HepG2 (cell line): Measurements from ENCODE around the gene ENO3. TPM values are rescaled to one million over a fixed set of nuclear protein-coding genes. Genes with fewer than 3 reads are reported as not detected.

Experiments used
- ATAC-seq: fragments of 200-7000 bp; cut with Tn5 transposase; 3 replicates; pipeline ENCODE4 v1.9.1; 2020; ENCODE audit warnings: mild to moderate bottlenecking, moderate library complexity
- BruUV-seq: library from RNA; stranded (reverse); fragments of 400-500 nt; replicated peaks from 2 replicates; lab custom pipeline; 2021; lab: Mats Ljungman, UMichigan
- CTCF ChIA-PET: fragments of 300-600 bp; formaldehyde crosslinking; extraction: SDS; loops from one replicate; lab custom pipeline; 2021; ENCODE audit warnings: low total read pairs, inconsistent platforms, low intra/inter-chr PET ratio; lab: Yijun Ruan, JAX
- POLR2A ChIA-PET: fragments of 350-600 bp; sonication (Branson Sonifier 250); formaldehyde crosslinking; loops from one replicate; lab custom pipeline; 2020; ENCODE audit warnings: antibody characterized with exemption, inconsistent platforms; lab: Yijun Ruan, JAX
- DNase-seq: peaks from one replicate; pipeline ENCODE4 v3.0.0-alpha.2; 2015; ENCODE audit warnings: low spot score
- FAIRE-seq: peaks from 3 replicates; lab custom pipeline; 2011; peaks lifted over from hg19 to GRCh38; lab: Jason Lieb, UNC
- H2AFZ ChIP-seq: one replicate; pipeline ENCODE4 v1.6.1; 2011; ENCODE audit warnings: low read length, inconsistent platforms
- H3K27ac ChIP-seq: fragments of 300-600 bp; 3 replicates; pipeline ENCODE4 v1.8.0; 2011; ENCODE audit warnings: mixed run types, mild to moderate bottlenecking, mixed read lengths, low read length, inconsistent platforms; ENCODE audit not compliant: insufficient read depth; ENCODE audit errors: extremely low read length
- H3K27me3 ChIP-seq, 2 experiments: fragments of 200-600 bp in 1 of 2; 2 replicates in 1 of 2; 3 replicates in 1 of 2; pipeline versions ENCODE4 v1.6.0 to v1.8.0; 2011; ENCODE audit warnings: low read length in 2 of 2, mild to moderate bottlenecking in 2 of 2, moderate library complexity in 2 of 2, inconsistent platforms in 1 of 2; ENCODE audit not compliant: insufficient read depth in 2 of 2, control insufficient read depth in 1 of 2
- H3K36me3 ChIP-seq, 2 experiments: fragments of 200-600 bp in 1 of 2; replicated peaks in 1 of 2; 2 replicates in 1 of 2; 3 replicates in 1 of 2; pipeline versions ENCODE4 v1.5.1 to v1.8.0; 2011; ENCODE audit warnings: low read length in 2 of 2, inconsistent platforms in 1 of 2; ENCODE audit not compliant: insufficient read depth in 2 of 2, control insufficient read depth in 1 of 2
- H3K4me1 ChIP-seq: 2 replicates; pipeline ENCODE4 v1.5.1; 2012; ENCODE audit warnings: low read length, inconsistent platforms; ENCODE audit not compliant: insufficient read depth
- H3K4me2 ChIP-seq: 2 replicates; pipeline ENCODE4 v1.6.0; 2011; ENCODE audit warnings: low read depth, low read length, inconsistent platforms
- H3K4me3 ChIP-seq, 3 experiments: fragments of 200-600 bp in 1 of 3; sonication (generic), shearing (Covaris generic) in 1 of 3; replicated peaks in 1 of 3; 2 replicates each; pipeline ENCODE4 v1.5.1; 2011 to 2016; ENCODE audit warnings: low read length in 3 of 3, inconsistent platforms in 2 of 3, low read depth in 2 of 3, mild to moderate bottlenecking in 2 of 3, control low read depth in 1 of 3, mixed read lengths in 1 of 3; ENCODE audit not compliant: insufficient read depth in 1 of 3
- H3K79me2 ChIP-seq: one replicate; pipeline ENCODE4 v1.6.1; 2011; ENCODE audit warnings: low read length, inconsistent platforms; ENCODE audit not compliant: insufficient read depth
- H3K9ac ChIP-seq: 2 replicates; pipeline ENCODE4 v1.6.0; 2011; ENCODE audit warnings: mild to moderate bottlenecking, low read depth, low read length, inconsistent platforms; ENCODE audit not compliant: insufficient read depth
- H3K9me3 ChIP-seq: 2 replicates; pipeline ENCODE4 v1.5.1; 2012; ENCODE audit warnings: mild to moderate bottlenecking, low read length
- H4K20me1 ChIP-seq: 2 replicates; pipeline ENCODE4 v1.6.0; 2011; ENCODE audit warnings: inconsistent platforms, mild to moderate bottlenecking, low read length, moderate library complexity; ENCODE audit not compliant: insufficient read depth
- CBX1 ChIP-seq: IDR thresholded peaks from one replicate; pipeline ENCODE4 v1.6.1; 2016; ENCODE audit warnings: antibody characterized with exemption, low read depth
- CENPX ChIP-seq: sonication (generic); formaldehyde crosslinking; IDR thresholded peaks from 2 replicates; pipeline ENCODE4 v1.9.0; 2021; ENCODE audit warnings: mild to moderate bottlenecking, missing genetic modification reagents, moderate library complexity
- CHD2 ChIP-seq: IDR thresholded peaks from 2 replicates; pipeline ENCODE4 v1.6.1; 2011; ENCODE audit warnings: low read depth, low read length, improper control_type of control experiment
- HNRNPK ChIP-seq: fragments of 200-400 bp; formaldehyde crosslinking; IDR thresholded peaks from 2 replicates; pipeline ENCODE4 v1.6.1; 2018; ENCODE audit warnings: low read length, low read depth, moderate library complexity, mild to moderate bottlenecking; ENCODE audit not compliant: poor library complexity, severe bottlenecking
- IRF9 ChIP-seq: sonication (generic); formaldehyde crosslinking; IDR thresholded peaks from 2 replicates; pipeline ENCODE4 v1.8.0; 2022; ENCODE audit warnings: missing genetic modification reagents, mild to moderate bottlenecking, borderline replicate concordance
- KAT7 ChIP-seq: IDR thresholded peaks from 2 replicates; pipeline ENCODE4 v1.6.1; 2018; ENCODE audit warnings: borderline replicate concordance, missing compliant biosample characterization
- MXI1 ChIP-seq: IDR thresholded peaks from 3 replicates; pipeline ENCODE4 v1.6.1; 2012; ENCODE audit warnings: low read depth, low read length, inconsistent platforms, borderline replicate concordance
- NR2F6 ChIP-seq, 2 experiments: IDR thresholded peaks; 2 replicates each; pipeline ENCODE4 v1.6.1; 2016; ENCODE audit warnings: antibody characterized with exemption in 1 of 2, mild to moderate bottlenecking in 1 of 2
- PTBP1 ChIP-seq: fragments of 200-400 bp; formaldehyde crosslinking; IDR thresholded peaks from 2 replicates; pipeline ENCODE4 v1.6.1; 2018; ENCODE audit warnings: low read length, low read depth; ENCODE audit not compliant: poor library complexity, severe bottlenecking
- RXRA ChIP-seq: sonication (generic); formaldehyde crosslinking; IDR thresholded peaks from 2 replicates; pipeline ENCODE4 v1.5.1; 2020; ENCODE audit warnings: missing genetic modification reagents
- SAFB2 ChIP-seq: sonication (generic); formaldehyde crosslinking; IDR thresholded peaks from 2 replicates; pipeline ENCODE4 v1.5.1; 2020; ENCODE audit warnings: missing genetic modification reagents, low read depth, mild to moderate bottlenecking, borderline replicate concordance
- SATB2 ChIP-seq: sonication (generic); formaldehyde crosslinking; IDR thresholded peaks from 2 replicates; pipeline ENCODE4 v1.5.0; 2020; ENCODE audit warnings: missing genetic modification reagents
- SYNCRIP ChIP-seq: fragments of 200-400 bp; formaldehyde crosslinking; IDR thresholded peaks from 2 replicates; pipeline ENCODE4 v1.6.1; 2018; ENCODE audit warnings: mild to moderate bottlenecking, low read depth, low read length; ENCODE audit not compliant: insufficient read depth
- TCF12 ChIP-seq, 2 experiments: fragments of 450-650 bp in 1 of 2; sonication (generic) in 1 of 2; formaldehyde crosslinking in 1 of 2; IDR thresholded peaks; 2 replicates each; pipeline versions ENCODE4 v1.6.1 to v1.8.0; 2017 to 2022; ENCODE audit warnings: antibody characterized with exemption in 1 of 2, mild to moderate bottlenecking in 1 of 2, missing genetic modification reagents in 1 of 2, moderate library complexity in 1 of 2
- YEATS2 ChIP-seq: sonication (generic); formaldehyde crosslinking; IDR thresholded peaks from 2 replicates; pipeline ENCODE4 v1.4.0; 2020; ENCODE audit warnings: missing genetic modification reagents, borderline replicate concordance
- ZBTB7A ChIP-seq: sonication (generic); formaldehyde crosslinking; IDR thresholded peaks from 2 replicates; pipeline ENCODE4 v1.8.0; 2022; ENCODE audit warnings: mild to moderate bottlenecking, missing genetic modification reagents
- ZNF570 ChIP-seq: sonication (generic); formaldehyde crosslinking; IDR thresholded peaks from 2 replicates; pipeline ENCODE4 v1.4.0; 2020; ENCODE audit warnings: mild to moderate bottlenecking, missing genetic modification reagents, borderline replicate concordance
- WGBS: methylation state at CpG from one replicate; pipeline ENCODE4 v1.1.6; 2017; ENCODE audit warnings: low lambda C conversion rate; 5-methylcytosine and 5-hydroxymethylcytosine counted together
- in situ Hi-C: cut with HindIII; loops from 2 replicates; pipeline ENCODE4 v1.10.0; 2017; ENCODE audit warnings: low pct_unique_long_range_greater_than_20kb; ENCODE audit not compliant: extremely low pct_ligation_motif_present
- intact Hi-C: fragments of 100-400 bp; cut with micrococcal nuclease; formaldehyde crosslinking; loops from one replicate; pipeline ENCODE4 v1.10.0; 2022; ENCODE audit not compliant: unreplicated experiment
- polyA plus RNA-seq, 8 experiments: library from polyadenylated mRNA; depleted of rRNA in 3 of 8; stranded (reverse) in 7 of 8; unstranded in 1 of 8; fragments of >200 nt; fragmentation: Illumina TruSeq in 4 of 8; extraction: Trizol in 4 of 8; gene quantifications; 2 replicates each; pipeline versions ENCODE4 v1.2.1 to v1.2.3, GENCODE V29; 2011 to 2016; ENCODE audit warnings: low read depth in 4 of 8, missing spikeins in 1 of 8, mixed read lengths in 1 of 8; ENCODE audit not compliant: insufficient read depth in 1 of 8
- total RNA-seq, 5 experiments: library from RNA; depleted of rRNA; stranded (reverse); fragments of >200 nt; fragmentation: Illumina TruSeq; extraction: Trizol; gene quantifications; 2 replicates each; pipeline ENCODE4 v1.2.3, GENCODE V29; 2016; ENCODE audit warnings: low read depth in 1 of 5
- TF ChIP-seq, protein P1 (sequence below): sonication (generic); formaldehyde crosslinking; IDR thresholded peaks from 2 replicates; pipeline ENCODE4 v1.4.0; 2020; ENCODE audit warnings: missing genetic modification reagents
- TF ChIP-seq, protein P2 (sequence below): sonication (generic); formaldehyde crosslinking; IDR thresholded peaks from 2 replicates; pipeline ENCODE4 v1.4.0; 2020; ENCODE audit warnings: mild to moderate bottlenecking, missing genetic modification reagents

Gene ENO3
- total and polyA plus RNA-seq, 2 of the 13 experiments (the other 11 are each of a cell fraction or from before 2014, with no cell fraction given) = 59.8 to 69.8 TPM

DNA sequence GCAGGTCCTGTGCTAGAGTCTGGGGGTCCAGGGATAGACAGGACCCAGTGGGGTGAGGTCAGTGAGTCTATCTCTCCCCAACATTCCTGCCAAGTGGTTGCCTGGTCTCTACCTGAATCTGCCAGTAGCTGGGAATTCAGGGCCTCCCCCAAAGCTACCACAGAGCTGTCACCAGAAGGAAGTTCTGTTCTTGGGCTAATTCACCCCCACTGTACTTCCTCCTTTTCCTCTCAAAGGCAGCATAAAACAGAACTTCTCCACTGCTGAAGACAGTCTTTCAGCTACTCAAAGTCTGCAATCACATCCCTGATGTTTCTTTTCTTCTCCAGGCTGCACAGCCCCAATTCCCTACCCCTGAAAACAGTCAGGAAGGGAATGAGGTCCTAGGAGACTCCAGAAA, 27.8 kb downstream of the ENO3 start (continued):
- no peak for TF ChIP-seq SYNCRIP
- no peak for TF ChIP-seq MXI1
- TF ChIP-seq YEATS2 (CRISPR knock-in tag) = no peak
- no peak for TF ChIP-seq ZNF570 (CRISPR knock-in tag)
- TF ChIP-seq NR2F6 (IDR thresholded peaks at IDR 0.05) = no peak
- TF ChIP-seq NR2F6 (CRISPR knock-in tag; IDR thresholded peaks at IDR 0.05) = no peak
- TF ChIP-seq PTBP1 = no peak
- TF ChIP-seq SAFB2 (CRISPR knock-in tag) = no peak
- TF ChIP-seq, all 625 proteins: peak for 0

GRCh38 chr17:4980644-4981216, 29.8 kb downstream of the ENO3 start:
- DNase-seq = peak; percentile 54
- CTCF ChIA-PET = interaction anchor here (2.6 kb wide), 1 partner anchor 82 kb away, joined by 19 read pairs; no protein-coding TSS in a partner anchor
- no peak for TF ChIP-seq CBX1
- TF ChIP-seq RXRA (CRISPR knock-in tag) = no peak
- TF ChIP-seq SATB2 (CRISPR knock-in tag) = no peak
- no peak for TF ChIP-seq TCF12 (IDR thresholded peaks at IDR 0.05)
- TF ChIP-seq TCF12 (CRISPR knock-in tag; IDR thresholded peaks at IDR 0.05) = no peak
- TF ChIP-seq, protein P1, sequence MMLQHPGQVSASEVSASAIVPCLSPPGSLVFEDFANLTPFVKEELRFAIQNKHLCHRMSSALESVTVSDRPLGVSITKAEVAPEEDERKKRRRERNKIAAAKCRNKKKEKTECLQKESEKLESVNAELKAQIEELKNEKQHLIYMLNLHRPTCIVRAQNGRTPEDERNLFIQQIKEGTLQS = no peak
- no peak for TF ChIP-seq IRF9 (CRISPR knock-in tag)
- peak; percentile 97 for TF ChIP-seq HNRNPK
- TF ChIP-seq ZBTB7A (CRISPR knock-in tag) = 0 out of 2 replicates have a peak, but pooled peaks have one; percentile 27
- no peak for TF ChIP-seq CHD2
- no peak for TF ChIP-seq CENPX (CRISPR knock-in tag)
- TF ChIP-seq, protein P2, sequence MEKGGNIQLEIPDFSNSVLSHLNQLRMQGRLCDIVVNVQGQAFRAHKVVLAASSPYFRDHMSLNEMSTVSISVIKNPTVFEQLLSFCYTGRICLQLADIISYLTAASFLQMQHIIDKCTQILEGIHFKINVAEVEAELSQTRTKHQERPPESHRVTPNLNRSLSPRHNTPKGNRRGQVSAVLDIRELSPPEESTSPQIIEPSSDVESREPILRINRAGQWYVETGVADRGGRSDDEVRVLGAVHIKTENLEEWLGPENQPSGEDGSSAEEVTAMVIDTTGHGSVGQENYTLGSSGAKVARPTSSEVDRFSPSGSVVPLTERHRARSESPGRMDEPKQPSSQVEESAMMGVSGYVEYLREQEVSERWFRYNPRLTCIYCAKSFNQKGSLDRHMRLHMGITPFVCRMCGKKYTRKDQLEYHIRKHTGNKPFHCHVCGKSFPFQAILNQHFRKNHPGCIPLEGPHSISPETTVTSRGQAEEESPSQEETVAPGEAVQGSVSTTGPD = no peak
- TF ChIP-seq KAT7 (CRISPR knock-in tag) = no peak
- TF ChIP-seq YEATS2 (CRISPR knock-in tag) = peak; percentile 31; the same call in 1 of the 2 replicates

More at GRCh38 chr17:4980644-4981216, 29.8 kb downstream of the ENO3 start:
- Histone ChIP-seq H3K36me3 (peaks cover 4 to 25% of the 10 kb centered on the region in 2 experiments), H3K9me3 (no peaks in the 10 kb centered on the region), H3K27me3 (no peaks in the 10 kb centered on the region), H4K20me1 (0 out of 2 replicates have a peak, but pooled peaks cover 4% of the 10 kb centered on the region), H3K4me1 (peaks cover 14% of the 10 kb centered on the region), H3K79me2 (no peaks in the 10 kb centered on the region), H3K9ac (no peak overlapping the region), H3K4me3 (no peak overlapping the region), H2AFZ (no peak overlapping the region), H3K27ac (no peak overlapping the region), H3K4me2 (no peak overlapping the region)
- BruUV-seq = no TSS peak
- 68% methylated on average over 6 of the region's 6 CpGs for WGBS
- FAIRE-seq = peak; percentile 81
- ATAC-seq = peak; percentile 63
- in situ Hi-C loops (no loop called here), intact Hi-C loops (no loop called here)
- POLR2A ChIA-PET = interaction anchor here (2.4 to 3.5 kb wide), 2 partner anchors 12 to 17 kb away, joined by 10 to 19 read pairs; partner anchors contain the start of genes INCA1, KIF1C and SPAG7
